Stimulated activated CD4-positive, alpha-beta T cell treated with anti-CD3 and anti-CD28 coated beads, TNF-alpha, amount 100 ng/mL, for 1 hour (primary cell): ENCODE data around the gene PWWP2B.

Experiments used
- DNase-seq, 3 donors: peaks; one replicate each; pipeline ENCODE4 v3.0.0-alpha.2; 2020; ENCODE audit warnings: low read depth in 3 of 3, low spot score in 1 of 3

Gene PWWP2B

DNA sequence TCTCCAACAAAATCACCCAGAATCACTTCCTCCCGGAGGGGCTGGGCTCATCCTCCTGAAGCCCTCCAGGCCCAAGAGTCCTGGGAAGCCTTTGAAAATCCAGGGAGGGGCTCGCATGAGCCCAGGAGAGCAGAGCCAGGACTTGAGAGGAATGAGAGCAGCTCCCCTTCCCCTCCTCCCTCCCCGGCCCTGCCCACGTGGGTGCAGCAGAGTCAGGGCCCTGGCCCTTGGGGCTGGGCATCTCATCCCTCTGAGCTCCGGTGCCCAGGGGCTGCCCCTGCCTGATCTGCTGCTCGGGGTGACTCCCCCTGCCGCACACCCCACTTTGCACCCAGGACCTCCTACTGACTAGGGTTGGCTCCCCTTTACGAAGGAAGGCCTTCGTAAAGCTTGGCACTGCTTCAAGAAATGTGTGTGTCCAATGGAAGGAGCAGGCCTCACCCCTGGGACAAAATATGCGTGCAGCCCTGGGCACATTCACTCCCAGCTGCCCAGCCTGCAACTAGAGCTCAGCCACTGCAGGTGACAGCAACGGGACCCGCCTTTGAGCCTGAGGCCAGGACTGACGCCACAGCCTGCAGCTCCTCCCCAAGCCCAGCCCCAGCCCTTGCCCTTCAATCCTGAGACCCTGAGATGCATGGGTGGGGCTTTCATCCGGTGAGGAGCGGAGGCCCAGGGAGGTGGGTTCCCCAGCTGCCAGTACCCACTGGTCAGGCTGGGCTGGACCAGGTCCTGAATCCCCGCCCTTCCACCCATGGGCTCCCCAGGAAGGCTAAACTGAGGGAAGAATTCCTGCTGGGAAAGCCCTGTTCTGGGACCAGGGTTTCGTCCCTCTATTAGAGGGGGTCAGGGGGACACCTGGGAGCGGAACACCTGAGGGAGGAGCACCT, 21.8 kb downstream of the PWWP2B start:
- no peak for DNase-seq

DNA sequence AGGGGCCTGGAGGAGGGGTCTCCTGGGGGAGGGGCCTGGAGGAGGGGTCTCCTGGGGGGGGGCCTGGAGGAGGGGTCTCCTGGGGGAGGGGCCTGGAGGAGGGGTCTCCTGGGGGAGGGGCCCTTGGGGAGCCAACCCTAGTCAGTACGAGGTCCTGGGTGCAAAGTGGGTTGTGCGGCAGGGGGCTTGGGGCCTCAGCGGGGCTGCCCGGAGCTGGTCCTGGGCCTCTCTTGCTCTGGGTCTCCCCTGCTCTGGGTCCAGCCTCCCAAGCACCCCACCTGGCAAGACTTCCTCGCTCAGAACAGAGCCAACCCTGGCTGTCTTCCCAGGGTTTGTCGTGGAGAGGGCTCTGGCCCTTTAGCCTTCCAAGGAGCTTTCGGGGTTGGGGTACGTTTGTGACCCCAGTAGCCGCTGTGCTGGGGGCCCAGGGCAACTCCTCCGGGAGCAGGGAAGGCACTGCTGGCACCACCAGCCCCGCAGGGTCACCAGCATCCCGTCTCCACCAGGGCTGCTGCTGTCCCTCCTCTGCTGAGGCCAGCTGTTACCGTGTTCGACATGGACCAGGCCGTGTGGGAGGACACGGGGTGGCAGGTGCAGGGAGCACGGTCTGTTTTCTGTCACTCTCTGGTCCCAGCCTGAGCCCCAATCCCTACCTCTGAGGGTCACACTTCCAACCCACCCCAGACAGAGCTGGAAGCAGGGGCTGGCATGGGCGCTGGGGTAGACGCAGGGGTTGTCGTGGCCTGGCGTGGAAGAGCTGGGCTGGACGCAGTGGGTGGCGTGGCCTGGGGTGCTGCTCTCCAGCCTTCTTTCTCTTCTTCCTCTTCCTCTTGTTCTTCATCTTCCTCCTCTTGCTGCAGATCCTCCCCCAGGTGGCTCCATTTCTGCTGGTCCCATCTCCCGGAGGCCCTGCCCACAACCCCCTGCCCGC, 22.8 kb downstream of the PWWP2B start:
- no peak for DNase-seq

DNA sequence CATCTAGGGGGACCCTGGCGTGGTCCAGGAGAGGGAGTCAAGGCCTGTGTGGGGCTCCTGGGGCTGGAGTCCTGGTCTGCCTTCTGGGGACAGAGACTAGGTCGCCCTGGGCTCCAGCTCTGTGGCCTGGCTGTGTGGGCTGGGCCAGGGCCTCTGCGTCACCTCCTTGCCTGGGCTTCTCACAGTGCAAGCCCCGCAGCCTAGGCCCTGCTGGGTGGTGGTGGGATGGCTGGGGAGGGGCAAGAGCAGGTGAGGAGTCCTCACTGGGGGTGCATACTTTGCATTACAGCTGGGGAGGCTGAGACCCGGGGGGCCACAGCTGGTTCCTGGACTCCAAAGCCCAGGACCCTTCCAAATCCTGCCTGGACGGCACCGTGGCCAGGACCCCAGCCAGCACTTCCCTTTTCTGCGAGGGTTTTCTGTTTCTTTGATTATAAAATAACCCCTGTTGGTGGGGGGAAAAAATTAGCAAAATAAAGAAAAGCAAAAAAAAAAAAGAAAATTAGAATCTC, 23.5 kb downstream of the PWWP2B start:
- DNase-seq: no peak

DNA sequence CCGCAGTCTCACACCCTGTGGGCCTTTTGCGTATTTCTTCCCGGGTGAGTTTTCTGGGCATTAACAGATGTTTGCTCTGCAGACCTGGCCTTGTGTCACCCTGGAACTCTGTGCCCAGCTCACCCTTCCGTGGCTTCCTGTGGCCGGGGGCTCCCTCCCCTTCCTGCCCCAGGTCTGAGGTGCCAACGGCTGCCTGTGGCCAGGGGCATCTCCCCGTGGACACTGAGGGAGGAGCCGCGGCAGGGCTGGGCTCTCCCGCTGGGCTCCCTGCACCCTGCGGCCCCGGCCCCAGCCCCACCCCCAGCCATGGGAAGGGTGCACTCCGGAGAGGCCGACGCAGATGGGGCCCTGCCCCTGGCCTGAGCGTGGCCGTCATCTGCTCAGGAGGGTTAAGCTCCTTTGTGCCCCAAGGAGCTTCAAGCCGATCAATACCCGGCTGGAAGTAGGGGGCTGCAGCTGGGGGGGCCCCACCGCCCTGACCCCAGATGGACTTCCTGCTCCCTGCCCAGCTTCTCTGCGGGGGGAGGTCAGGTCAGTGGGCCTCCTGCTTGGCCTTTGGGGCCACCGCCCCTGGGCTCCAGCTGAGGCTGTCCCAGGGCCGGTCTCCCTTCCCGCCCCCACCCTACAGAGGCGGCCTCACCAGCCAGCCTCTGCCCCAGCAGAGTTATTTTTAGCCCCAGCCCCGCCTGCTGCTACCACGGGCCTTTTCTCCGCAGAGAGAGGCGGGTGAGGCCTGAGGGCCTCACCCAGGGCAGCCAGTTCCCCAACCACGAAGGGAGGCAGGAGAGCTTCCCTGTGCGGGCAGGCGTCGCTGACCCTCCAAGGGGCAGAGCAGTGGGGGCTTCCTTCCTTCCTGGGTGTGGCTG, 24.2 kb downstream of the PWWP2B start:
- DNase-seq: no peak

DNA sequence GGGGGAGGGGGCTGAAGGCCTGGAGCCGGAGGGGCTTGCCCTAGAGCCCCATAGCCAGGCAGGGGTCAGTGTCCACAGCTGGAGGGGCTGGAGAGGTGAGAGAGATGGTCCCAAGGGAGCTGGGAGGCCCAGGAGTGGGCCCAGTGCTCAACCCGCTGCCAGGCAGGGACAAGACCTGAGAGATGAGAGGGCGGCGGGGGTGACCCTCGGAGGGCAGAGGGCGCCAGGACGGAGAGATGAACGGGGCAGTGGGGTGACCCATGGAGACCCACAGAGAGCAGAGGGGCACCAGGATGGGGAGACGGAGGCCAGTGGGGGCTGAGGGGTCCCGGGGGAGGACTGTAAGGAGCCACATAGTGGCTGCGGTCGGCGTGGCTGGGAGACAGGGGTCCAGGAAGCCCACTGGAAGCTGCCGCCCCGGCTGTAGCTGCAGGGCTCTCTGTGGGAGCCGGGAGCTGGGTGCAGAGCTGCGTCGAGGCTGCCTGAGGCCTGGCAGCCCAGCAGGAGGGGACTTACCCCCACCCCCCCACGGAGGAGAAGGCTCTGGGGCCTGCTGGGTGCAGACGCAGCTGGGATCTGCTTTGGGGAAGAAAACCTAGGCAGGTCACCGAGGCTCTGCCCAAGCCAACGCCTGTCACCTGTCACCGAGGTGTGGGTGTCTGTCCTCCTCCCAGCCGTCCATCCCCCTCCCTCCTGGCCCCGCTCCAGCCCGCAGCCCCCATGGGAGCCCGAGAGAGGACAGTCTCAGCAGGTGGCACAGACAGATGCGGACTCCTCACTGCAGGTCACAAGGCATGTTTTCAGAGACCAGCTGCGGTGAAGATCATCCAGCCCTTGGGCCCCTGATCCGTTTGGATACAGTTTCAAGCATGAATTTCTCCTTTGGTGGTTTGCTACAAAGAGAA, 25.1 kb downstream of the PWWP2B start:
- DNase-seq: no peak

DNA sequence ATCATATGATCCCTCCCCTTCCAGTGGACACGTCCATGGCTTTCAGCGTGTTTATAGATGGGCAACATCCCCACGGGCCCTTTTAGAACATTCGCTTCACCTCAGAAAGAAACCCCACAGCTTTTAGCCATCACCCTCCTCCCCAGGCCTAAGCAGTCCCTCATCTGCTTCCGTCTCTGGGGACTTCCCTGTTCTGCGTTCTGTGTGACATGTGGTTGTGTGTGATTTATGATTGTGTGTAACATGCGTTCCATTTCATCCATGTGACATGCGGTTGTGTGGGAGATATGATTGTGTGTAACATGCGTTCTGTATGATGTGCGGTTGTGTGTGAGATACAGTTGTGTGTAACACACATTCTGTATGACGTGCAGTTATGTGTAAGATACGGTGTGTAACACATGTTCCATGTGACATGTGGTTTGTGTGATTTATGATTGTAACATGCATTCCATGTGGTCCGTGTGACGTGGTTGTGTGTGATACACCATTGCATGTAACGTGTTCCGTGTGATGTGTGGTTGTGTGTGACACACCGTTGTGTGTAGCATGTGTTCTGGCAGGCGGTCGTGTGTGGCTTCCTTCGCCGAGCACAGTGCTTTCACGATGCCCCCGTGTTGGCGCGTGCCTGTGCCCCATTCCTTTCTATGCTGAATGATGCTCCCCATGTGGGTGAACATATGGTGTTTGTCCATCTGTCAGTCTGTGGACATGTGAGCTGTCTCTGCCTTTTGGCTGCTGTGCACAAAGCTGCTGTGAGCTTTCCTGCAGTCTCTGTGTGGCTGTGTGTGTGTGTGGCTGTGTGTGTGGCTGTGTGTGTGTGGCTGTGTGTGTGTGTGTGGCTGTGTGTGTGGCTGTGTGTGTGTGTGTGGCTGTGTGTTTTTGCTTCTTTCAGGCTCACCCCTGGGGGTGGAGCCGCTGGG, 26.2 kb downstream of the PWWP2B start:
- no peak for DNase-seq

DNA sequence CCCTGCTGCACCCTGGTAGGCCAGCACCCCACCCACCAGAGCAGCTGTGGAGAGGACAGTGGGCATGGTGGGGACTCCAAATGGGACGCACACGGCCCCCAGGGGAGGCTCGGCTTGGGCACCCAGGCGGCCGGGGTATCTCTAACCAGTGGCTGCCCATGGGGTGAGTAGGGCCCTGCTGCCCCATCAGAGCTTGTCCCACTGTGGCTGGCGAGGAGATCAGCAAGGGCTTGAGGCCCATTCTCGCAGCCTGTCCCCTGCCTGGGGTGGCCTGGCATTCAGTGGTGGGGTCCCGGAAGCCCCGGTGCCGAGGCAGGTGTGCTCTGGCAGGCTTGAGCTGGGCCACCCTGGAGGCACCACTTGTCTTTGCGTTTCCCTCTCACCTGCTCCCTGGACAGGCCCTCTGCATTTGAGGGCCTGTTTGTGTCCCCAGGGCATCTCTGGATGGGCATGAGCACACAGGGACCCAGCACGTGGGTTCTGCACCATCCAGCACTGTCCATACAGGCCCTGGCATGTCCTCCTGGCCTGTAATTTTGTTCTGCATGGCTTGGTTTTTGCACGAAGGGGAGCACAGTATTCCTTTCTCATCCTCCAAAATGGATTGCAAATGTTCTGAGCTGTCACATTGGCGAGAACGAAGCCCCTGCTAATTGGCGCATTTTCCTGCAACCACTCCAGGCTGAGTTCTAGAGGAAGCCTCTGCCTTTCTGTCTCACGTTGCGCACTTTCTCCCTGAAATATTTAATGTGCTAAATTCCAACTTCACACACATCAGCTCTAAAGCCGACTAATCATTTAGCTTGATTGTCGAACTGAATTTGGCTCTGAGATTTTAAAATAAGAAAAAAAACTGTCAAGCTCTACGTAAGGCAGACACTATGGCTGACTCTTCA, 27.2 kb downstream of the PWWP2B start:
- no peak for DNase-seq

DNA sequence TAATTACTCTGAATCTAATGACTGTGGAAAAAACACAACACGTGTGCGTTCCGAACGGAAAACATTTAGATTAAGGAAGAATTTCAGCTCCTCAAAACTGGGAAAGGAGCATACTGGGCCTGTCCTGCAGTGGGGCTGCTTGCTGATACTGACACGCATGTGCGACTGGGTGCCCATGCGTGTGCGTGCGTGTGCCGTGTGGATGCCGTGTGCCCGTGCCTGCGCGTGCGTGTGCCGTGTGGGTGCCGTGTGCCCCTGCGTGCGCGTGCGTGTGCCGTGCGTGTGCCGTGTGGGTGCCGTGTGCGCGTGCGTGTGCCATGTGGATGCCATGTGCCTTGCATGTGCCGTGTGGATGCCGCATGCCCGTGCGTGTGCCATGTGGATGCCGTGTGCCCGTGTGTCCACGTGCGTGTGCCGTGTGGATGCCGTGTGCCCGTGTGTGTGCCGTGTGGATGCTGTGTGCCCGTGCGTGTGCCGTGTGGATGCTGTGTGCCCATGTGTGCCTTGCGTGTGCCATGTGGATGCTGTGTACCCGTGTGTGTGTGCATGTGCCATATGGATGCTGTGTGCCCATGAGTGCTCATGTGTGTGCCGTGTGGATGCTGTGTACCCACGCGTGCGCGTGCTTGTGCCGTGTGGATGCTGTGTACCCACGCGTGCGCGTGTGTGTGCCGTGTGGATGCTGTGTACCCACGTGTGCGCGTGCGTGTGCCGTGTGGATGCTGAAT, 28.2 kb downstream of the PWWP2B start:
- DNase-seq: no peak

DNA sequence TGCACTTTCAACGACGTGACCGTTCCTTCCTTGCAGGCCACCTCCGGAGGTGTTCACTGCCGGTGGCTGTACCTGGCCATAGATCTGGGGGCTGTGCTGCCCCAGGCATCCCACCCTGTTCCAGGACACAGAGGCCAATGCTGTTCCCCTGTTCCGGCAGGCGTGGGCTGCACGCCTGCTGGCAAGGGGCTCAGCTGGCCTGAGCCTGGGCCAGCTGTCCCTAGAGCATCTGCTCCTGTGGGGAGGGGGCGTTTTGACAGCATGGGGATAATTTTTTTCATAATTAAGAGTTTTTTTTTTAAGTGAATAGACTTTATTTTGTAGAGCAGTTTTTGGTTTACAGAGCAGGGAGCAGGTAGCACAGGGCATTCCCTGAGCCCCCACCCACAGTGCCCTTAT, 28.8 kb downstream of the PWWP2B start:
- DNase-seq: no peak

DNA sequence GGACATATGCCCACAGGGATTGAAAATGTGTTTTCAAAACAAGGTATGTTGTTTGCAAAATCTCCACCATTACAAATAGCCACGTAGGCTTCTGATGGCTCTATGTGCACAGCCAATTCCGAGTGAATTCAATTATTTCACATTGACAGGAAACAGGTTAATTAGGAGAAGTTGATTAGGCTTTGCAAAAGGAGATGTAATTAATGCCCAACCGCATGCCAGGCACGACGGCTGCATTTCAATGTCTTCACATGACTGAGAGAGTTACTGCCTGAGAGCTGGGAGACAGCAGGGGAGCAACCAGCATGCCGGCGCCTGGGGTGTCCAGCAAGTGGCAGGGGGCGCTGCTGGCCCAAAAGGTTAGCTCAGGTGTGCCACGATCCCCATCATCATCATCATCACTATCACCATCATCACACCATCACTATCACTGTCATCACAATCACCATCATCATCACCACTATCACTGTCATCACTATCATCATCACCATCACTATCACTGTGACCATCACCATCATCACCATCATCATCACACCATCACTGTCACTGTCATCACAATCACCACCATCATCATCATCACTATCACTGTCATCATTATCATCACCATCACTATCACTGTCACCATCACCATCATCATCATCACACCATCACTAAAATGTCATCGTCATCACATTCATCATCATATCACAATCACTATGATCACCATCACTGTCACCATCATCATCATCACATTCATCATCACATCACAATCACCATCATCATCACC, 30.2 kb downstream of the PWWP2B start:
- DNase-seq: no peak

DNA sequence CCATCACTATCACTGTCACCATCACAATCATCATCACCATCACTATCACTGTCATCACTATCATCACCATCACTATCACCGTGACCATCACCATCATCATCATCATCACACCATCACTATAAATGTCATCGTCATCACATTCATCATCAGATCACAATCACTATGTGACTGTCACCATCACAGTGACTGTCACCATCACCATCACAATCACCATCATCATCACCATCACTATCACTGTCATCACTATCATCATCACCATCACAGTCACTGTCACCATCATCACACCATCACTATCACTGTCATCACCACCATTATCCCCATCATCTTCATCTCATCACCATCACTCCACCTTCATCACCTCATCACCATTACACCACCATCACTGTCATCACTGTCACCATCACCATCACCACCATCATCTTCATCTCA, 31.0 kb downstream of the PWWP2B start:
- no peak for DNase-seq

DNA sequence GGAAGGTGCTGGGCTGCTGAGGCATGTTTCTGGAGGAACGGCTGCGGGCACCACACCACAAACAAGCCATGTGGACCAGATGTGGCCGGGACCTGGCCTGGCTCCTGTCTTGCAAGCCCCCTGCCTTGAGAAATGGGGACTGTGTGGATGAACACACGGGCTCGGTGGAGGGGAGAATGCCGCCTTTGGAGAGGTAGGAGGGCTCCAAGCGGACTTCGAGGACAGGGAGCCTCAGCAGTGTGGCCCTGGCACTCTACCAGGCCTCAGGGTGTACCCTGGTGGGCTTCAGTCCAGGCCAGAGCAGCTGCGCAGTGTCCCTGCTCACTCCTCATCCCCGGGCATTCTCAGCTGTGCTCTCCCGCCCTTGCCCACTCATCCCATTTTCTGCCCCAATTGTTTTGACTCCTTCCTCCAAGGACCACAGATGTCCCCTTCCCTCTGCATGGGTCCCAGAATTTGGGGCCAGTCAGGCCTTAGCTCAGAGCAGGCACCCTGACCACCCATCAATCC, 31.5 kb downstream of the PWWP2B start:
- no peak for DNase-seq

DNA sequence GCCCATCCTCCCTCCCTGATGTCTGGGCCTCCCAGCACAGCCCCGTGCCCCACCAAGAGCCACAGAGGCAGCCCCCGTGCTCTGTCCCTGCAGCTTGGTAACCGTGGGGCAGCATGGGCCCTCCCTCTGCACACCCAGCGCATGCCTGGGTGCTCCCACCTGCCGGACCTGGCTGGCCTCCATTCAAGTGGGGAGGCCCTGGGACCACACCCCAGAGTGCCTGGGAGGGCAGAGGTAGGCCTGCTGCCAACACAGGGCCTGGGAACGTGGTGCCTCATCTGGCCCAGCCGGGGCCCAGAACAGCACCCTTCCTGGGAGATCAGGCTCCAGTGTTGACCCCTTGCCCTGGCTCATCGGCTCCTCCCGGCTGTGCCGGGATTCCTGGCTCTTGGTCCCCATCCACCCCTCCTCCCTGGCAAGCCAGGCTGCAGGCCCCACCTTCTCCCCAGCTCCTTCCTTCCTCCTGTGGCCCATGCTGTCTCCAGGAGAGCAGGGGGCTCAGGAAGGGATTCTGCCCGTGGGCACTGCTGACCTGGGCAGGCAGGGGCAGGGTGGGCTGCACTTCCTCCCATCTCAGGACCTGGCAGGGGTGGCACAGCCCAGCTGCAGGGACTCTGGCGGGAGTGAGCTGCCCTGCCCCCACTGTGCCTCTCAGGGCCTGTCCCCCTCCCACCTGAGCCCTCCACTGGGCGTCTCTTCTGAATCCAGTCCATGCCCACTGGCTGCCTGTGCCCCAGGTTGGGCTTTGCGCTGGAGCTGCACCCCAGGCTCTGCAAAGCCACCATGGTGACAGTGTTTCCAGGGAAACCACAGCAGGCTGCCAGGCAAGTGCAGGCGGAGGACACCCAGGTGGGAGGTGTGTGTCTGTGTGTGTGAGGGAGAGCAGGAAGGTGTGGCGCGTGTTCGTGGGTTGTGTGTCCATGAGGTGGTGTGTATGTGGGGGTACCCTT, 32.6 kb downstream of the PWWP2B start:
- DNase-seq: no peak

DNA sequence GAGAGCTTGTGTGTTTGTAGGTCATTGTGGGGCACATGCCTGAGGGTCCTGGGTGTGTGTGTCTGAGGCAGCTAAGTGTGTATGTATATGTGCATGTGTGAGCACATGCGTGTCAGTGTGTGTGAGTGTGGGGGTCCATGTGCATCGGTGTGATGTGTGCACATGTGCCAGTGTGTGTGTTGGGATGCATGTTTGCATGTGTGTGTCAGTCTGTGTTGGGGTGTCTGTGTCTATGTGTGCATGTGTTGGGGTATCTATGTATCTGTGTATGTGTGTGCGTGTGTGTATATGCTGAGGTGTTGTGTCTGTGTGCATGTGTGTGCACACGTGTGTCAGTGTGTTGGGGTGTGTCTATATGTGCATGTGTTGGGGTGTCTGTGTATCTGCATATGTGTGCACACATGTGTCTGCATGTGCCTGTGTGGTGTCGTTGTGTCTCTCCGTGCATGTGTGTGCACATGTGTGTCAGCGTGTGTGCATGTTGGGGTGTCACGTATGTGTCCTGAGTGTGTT, 33.3 kb downstream of the PWWP2B start:
- DNase-seq: no peak

DNA sequence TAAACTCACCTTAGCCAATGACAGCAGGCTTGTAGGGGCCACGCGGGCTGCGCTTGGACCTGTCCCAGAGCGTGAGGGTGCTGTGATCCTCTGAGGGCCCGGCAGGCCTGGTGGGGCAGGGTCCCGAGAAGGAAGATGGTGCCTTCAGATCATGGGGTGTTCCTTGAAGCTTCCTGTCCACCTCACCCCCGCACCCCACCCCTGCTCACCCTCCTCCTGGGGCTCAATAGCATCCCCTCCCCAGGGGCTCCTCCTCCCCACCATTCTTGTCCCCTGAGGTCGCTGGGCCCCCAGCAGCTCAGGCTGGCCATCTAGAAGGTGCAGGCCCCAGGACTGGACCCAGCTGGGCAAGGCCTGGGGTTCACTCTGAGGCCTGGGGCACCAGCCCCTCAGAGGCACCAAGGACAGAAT, 33.9 kb downstream of the PWWP2B start:
- DNase-seq: no peak
